Measurements from ENCODE around the gene FIBIN.

Gene FIBIN

DNA sequence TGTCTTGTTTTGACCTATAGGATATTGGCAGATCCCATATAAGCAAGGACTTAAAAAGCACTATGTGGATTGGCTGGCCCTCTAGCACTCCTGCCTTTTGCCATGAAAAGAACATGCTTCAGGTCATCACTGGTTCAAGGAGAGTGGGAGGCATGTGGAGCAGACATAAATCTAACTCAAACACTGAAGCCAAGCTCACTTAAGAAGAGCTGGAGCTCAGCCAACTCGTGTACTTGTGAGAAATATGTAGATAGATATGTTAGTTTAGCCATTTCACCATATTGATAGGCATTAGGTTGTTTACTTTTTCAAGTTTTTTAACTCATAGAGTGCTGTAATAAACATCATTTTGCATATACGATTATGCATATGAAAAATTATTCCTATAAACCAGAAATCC is 26.8 kb downstream of the FIBIN start:
- in situ Hi-C loops (cut with MboI; ENCODE audit: low sequenced_read_pairs): no loop called here

DNA sequence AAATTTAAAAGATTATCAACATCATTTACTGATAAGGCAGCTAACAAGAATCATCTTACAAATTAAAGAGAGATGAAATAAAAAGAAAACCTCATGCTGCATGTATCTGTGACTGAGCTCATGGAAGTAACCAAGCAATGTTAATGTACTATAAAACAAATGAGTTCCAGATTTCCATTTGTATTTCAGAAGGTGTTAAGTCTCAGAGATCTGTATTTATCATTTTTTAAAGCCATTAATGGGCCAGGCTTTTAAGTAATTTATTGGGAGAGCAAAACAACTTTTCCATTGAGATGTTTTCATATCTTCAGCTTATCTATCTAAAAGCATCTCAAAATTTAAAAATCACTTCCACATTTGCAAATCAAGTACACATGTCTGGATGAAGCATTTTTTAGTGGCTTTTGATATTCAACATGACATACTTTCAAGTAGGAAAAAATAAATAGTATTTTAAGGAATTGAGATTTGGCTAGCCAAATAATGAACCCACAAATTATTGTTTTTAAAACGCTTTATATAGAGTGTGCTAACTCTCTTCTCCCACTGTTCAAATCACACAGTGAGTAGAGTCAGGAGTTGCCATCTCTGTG is 28.8 kb downstream of the FIBIN start:
- in situ Hi-C loops (cut with MboI; ENCODE audit: low sequenced_read_pairs): no loop called here

DNA sequence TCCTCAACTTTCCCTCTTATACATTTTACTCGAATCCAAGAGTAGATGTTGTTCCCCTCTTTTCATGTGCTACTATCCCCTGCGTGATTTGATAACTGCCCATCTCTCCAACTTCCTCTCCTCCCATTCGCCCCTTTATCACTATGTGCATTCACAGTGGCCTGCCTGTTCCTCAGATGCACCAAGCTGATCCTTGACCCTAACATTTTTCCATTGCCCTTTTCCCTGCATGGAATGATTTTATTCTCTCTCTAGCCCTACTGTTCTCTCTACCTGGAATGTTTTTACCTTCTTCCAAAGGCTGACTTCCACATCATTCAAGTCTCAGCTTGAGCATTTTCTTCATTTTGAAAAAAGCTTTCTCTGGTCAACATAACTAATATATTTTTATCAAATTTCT is 31.0 kb downstream of the FIBIN start:
- in situ Hi-C loops (cut with MboI; ENCODE audit: low sequenced_read_pairs): no loop called here

DNA sequence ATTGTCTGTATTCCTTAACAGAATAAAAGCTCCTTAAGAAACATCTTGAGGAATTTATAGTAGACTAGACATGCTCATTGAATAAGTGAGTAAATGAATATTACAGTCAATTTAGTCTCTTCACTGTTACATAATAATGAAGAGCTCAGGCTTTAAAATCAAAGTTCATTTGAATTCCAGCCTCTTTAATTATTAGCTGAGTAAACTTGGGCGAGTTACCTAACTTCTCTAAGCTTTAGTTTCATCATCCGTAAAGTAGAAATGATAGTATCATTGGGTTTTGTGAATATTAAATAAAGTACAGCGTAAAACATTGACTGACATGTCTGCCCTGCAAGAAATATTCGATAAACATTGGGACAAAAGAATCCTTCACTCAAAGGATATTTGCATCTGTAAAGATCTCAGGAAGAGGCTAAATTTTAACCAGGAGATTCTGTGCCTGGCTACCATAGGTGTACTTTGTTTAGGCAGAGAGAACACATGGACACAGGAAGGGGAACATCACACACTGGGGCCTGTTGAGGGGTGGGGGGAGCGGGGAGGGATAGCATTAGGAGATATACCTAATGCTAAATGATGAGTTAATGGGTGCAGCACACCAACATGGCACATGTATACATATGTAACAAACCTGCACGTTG is 31.5 kb downstream of the FIBIN start:
- in situ Hi-C loops (cut with MboI; ENCODE audit: low sequenced_read_pairs): no loop called here

DNA sequence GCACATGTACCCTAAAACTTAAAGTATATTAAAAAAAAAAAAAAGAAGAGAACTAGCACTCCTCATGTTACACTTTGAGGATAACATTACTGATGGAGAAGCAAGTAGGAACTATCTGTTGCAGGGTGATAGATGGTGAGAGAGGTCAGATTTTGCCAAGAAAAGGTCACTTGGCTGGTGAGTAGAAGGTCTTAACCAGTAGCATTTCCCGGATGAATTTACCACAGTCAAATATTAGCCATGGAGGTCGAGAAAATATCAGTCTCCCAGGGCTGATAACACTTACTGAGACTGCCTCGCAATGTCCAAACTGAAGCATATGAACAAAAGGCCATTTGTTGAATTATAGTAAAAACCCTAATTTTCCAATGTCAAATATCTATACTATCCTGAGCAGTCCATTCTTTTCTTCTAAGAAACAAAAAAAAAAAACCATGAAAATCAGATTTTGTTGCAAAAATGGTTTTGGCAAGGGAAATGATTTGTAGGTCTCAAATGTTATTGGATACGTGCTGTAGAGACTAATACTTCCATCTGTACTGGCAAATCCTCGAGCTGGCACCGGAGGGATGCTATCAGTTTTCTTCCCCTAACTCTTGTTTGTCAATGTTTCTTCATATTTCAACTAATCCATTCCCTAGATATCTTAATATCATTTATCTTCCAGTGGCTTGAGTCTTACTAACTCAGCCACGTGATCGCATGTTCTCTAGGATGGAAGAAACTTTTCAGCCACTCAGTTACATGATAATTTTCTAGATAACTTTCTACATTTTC is 32.2 kb downstream of the FIBIN start:
- in situ Hi-C loops (cut with MboI; ENCODE audit: low sequenced_read_pairs): no loop called here

DNA sequence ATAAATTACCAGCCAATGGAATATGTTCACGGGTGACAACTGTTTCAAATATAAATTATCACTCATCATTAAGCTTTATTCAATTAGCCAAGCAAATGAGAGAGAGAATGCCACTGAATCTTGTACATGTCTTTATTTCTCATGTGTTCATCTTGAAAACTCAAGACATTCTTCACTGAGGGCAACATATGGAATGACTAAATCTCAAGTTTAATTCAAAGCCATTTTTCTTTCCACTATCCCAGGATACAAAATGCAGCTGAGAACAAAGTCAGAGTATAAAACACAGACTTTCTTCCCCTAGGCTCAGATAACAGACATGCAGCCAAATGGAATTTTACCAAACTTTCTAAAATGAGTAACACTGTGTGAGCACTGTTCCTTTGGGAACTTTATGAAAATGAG is 34.7 kb downstream of the FIBIN start:
- in situ Hi-C loops (cut with MboI; ENCODE audit: low sequenced_read_pairs): no loop called here

DNA sequence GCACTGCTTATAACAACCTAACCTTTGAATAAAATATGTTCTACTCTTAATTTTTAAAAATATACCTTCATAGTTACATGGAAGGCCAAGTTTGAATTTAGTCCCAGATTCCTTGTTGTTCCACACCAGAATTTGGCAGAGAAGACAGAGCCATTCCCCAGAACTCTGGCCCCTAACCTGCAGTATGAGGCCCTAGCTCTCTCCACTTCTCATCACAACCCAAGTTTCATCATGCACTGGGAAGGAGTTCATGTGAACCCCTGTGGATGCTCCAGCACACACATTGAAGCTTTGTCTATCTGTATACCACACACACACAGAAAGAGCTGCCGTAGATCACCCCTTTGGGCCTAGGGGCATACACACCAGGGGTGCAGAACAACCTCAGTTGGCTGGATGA is 36.1 kb downstream of the FIBIN start:
- in situ Hi-C loops (cut with MboI; ENCODE audit: low sequenced_read_pairs): no loop called here

DNA sequence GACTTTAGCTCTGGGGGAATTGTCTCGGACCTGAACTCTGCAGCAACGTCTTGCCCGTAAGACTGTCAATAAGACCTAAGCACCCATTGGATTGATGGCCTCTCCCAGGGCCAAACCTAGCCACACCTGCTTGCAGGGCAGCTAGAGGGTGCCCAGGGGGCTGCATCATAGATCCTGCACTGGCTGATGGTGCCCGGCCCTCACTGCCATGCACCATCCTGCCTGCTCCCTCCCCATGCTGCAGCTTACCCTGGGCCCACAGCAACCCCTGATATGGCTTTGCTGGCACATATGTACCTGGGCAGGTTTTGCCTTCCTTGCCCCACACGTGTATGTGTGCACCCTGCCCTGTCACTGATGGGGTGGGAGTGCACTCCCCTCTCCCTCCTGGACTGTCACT is 37.8 kb downstream of the FIBIN start:
- in situ Hi-C loops (cut with MboI; ENCODE audit: low sequenced_read_pairs): no loop called here

DNA sequence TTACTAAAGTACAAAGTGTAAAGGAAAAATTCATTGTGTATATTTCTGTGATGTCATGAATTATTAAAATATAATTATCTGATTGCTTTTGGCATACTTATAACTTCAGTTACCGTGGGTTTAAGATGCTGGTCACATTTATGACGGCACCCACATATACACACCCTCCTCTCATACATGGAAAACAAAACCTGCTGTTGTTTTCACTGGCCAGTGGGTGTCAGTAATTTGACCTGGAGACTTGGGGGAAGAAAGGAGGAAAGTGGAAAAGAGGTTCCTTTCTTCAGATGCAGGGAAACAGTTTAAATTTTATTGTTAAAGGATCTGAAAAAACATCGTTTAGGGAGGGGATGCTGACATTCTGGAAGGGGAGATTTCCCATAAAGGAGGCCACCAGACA is 46.0 kb downstream of the FIBIN start:
- in situ Hi-C loops (cut with MboI; ENCODE audit: low sequenced_read_pairs): no loop called here

DNA sequence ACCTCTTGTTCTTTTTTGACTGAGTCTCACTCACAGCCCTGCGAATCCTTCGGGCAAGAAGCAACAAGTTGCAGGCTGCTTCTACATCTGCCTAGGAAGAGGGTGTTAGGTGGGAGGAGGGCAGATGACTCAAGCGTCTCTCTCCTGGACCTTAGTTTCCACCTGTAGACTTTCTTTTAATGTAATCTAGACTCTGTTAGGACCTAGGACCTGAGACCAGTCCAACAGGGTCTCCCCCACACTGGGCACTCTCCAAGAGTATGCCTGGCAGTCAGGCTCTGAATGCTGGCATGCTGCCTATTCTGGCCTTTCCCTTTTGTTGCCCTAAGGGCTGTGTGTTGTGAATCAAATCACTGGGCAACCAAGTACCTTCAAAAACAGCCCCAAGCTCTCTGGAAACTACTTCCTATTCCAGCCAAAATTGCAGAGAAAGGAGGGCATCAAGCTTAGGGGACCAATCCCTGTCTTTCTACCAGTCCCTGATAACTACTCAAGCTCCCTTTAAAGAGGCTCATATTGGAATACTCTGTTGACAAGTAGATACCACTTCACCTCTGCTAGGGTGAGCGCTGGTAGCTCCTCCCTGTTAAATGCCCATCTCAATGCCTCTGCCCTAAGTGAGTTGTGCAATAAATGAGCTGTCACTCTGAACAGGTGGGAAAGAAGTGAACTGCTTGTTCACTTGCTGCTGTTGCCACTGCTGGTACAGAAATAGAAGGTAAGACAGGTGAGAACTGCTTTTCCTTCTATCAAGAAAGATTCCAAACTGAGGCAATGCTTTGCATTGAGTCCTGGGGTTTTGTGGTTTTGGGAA is 46.6 kb downstream of the FIBIN start, which contains the start of gene BBOX1:
BBOX1 (plus strand) TSS at position 514 of the 814 bp plus-strand sequence. CDS start 14,616 bp downstream, outside the sequence.
- in situ Hi-C loops (cut with MboI; ENCODE audit: low sequenced_read_pairs): no loop called here

DNA sequence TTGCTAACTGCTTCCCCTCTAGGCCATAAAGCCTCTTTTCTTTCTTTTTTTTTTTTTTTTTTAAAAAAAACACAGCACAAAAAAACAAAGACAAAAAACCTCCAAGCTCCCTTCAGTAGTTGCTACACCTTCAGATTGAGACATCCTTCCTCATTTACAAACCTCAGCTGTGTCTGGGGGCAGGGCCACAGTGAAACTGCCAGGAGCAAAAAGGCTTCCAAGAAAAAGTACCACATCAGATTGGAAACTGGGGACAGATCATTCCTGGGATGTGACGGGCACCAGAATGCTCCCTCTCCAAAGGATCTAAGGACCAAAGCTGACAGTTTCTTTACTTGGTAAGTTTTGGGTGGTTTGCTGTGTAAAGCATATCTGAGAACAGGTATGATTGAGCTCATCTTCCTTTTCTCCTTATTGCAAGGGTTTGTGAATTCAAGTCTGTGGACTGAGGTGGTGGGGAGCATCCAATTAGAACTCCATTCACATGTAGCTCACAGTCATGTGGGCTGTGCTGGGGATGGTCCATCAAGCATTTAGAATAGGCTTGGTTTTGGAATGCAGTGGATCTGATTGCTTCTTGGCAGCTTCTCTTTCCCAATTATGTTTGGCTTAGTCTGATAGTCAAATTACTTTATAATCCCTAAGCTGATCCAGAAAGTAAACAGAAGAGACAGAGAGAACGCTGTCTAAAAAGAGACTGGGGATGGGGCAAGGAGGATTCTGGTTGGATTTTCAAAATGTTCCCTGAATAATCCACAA is 47.4 kb downstream of the FIBIN start:
- in situ Hi-C loops (cut with MboI; ENCODE audit: low sequenced_read_pairs): no loop called here

All from hTERT RPE-1 (cell line).